ENCODE data around the gene TTC23.
A peak's percentile ranks its signal among the peaks of the same experiment; 100 is the strongest.
"Not testable (repeated sequence)": the region's sequence is repeated elsewhere in the genome, so short reads cannot be mapped to it uniquely, and the experiment has no call there.

Gene TTC23

DNA sequence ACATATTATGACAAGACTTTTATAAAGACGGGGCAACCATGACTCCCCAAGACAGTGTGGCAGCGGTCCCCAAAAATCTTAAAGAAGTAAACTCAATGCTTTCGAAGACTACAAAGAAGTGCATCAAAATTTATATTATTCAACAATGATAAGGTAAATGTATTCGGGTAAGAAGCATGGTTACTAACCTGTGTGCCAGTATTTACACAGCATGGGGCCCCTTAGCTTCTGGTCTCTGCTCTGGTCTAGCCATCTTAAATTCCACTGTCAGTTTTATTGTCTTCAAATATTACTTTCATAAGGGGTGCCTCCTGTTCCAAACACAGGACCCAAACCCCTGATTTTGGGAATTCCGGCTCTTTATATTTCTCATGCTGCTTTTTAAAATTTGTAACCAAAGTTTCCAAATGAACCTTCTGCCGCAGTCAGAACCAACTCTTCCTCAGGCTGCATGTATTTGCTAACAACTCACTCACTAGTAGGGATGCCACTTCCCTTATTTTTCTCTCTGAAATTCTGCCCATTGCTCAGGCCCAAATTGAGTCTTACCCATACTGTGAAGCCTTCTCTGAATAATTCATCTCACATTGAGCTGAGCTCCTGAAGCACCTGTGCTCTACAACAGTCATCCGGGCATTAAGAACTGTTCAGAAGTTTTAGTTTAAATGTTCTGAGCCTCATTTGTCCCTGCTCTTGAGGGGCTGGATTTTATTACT lies 1.2 kb downstream of the TTC23 start:
- Histone ChIP-seq H3K27me3 (ENCODE audit: low read depth, low read length) (no peaks in the 10 kb centered on the region), H3K36me3 (ENCODE audit: control insufficient read depth in 1 of 2, insufficient read depth in 2 of 2, low read length in 2 of 2) (no peaks in the 10 kb centered on the region), H3K4me1 (ENCODE audit: control insufficient read depth in 1 of 2, insufficient read depth in 2 of 2, low read length in 2 of 2) (peaks cover 0 to 23% of the 10 kb centered on the region in 2 donors), H3K9me3 (ENCODE audit: control insufficient read depth in 1 of 2, low read length in 2 of 2) (no peaks in the 10 kb centered on the region), H3K4me3 (ENCODE audit: low read depth in 1 of 2, low read length in 2 of 2) (peak overlapping the region; percentile 70 to 97), H3K27ac (ENCODE audit: low read length) (peak overlapping the region; percentile 9)

DNA sequence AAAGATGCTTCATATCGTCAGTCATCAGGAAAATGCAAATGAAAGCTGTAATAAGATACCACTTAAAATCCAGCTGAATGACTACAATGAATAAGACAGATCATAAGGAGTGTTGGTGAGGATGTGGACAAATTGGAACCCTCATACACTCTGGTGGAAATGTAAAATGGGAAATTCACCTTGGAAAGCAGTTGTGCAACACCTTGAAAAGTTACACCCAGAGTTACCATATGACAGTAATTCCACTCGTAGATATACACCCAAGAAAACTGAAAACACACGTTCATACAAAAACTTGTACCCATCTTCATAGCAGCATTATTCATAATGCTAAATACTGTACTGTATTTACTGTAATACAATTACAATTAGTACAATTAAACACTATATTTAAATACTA lies 2.3 kb downstream of the TTC23 start:
- Histone ChIP-seq H3K36me3 (ENCODE audit: control insufficient read depth in 1 of 2, insufficient read depth in 2 of 2, low read length in 2 of 2) (no peaks in the 10 kb centered on the region), H3K27me3 (ENCODE audit: low read depth, low read length) (no peaks in the 10 kb centered on the region), H3K9me3 (ENCODE audit: control insufficient read depth in 1 of 2, low read length in 2 of 2) (no peaks in the 10 kb centered on the region), H3K4me3 (ENCODE audit: low read depth in 1 of 2, low read length in 2 of 2) (no peak overlapping the region), H3K4me1 (ENCODE audit: control insufficient read depth in 1 of 2, insufficient read depth in 2 of 2, low read length in 2 of 2) (peaks cover 0 to 14% of the 10 kb centered on the region in 2 donors), H3K27ac (ENCODE audit: low read length) (no peak overlapping the region)

DNA sequence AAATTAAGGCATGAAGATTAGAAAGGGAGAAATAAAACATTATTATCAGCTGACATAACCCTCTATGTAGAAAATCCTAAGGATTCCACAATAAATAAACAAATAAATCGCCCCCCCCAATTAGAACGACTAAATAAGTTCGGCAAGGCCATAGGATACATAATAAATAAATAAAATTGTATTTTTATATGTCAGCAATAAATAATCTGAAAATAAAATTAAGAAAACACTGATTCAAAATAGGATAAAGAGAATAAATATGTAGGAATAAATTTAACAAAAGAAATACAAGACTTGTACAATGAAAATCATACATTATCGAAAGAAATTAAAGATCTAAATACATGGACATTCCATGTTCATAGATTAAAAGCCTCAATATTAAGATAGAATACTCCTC lies 5.1 kb downstream of the TTC23 start:
- Histone ChIP-seq H3K36me3 (ENCODE audit: control insufficient read depth in 1 of 2, insufficient read depth in 2 of 2, low read length in 2 of 2) (peaks cover 8 to 10% of the 10 kb centered on the region in 2 donors), H3K4me1 (ENCODE audit: control insufficient read depth in 1 of 2, insufficient read depth in 2 of 2, low read length in 2 of 2) (peaks cover 0 to 10% of the 10 kb centered on the region in 2 donors), H3K4me3 (ENCODE audit: low read depth in 1 of 2, low read length in 2 of 2) (no peak overlapping the region), H3K27ac (ENCODE audit: low read length) (no peak overlapping the region), H3K9me3 (ENCODE audit: control insufficient read depth in 1 of 2, low read length in 2 of 2) (no peaks in the 10 kb centered on the region), H3K27me3 (ENCODE audit: low read depth, low read length) (no peaks in the 10 kb centered on the region)

DNA sequence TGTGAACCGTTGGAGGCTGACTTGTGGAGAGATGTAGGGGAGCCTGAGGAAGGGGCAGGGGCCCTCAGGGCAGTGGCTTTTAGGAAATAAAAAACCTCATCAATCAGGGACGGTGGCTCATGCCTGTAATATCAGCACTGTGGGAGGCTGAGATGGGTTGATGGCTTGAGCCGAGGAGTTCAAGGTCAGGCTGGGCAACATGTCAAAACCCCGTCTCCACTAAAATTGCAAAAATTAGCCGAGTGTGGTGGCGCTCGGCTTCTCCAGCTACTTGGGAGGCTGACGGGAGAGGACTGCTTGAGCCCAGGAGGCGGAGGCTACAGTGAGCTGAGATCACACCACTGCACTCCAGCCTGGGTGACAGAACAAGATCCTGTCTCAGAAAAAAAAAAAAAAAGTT lies 7.6 kb downstream of the TTC23 start:
- Histone ChIP-seq H3K27me3 (ENCODE audit: low read depth, low read length) (no peaks in the 10 kb centered on the region), H3K36me3 (ENCODE audit: control insufficient read depth in 1 of 2, insufficient read depth in 2 of 2, low read length in 2 of 2) (peaks cover 8 to 10% of the 10 kb centered on the region in 2 donors), H3K4me1 (ENCODE audit: control insufficient read depth in 1 of 2, insufficient read depth in 2 of 2, low read length in 2 of 2) (no peaks in the 10 kb centered on the region), H3K4me3 (ENCODE audit: low read depth in 1 of 2, low read length in 2 of 2) (no peak overlapping the region), H3K27ac (ENCODE audit: low read length) (no peak overlapping the region), H3K9me3 (ENCODE audit: control insufficient read depth in 1 of 2, low read length in 2 of 2) (no peaks in the 10 kb centered on the region)

GRCh38 chr15:99239545-99240198 lies 9.7 kb downstream of the TTC23 start:
- no peak overlapping the region for H3K27ac ChIP-seq (ENCODE audit: low read length)
- H3K36me3 ChIP-seq (ENCODE audit: control insufficient read depth in 1 of 2, insufficient read depth in 2 of 2, low read length in 2 of 2) = peaks cover 8 to 16% of the 10 kb centered on the region in 2 donors
- H3K27me3 ChIP-seq (ENCODE audit: low read depth, low read length) = no peaks in the 10 kb centered on the region
- no peak overlapping the region for H3K4me3 ChIP-seq (ENCODE audit: low read depth in 1 of 2, low read length in 2 of 2)
- H3K9me3 ChIP-seq (ENCODE audit: control insufficient read depth in 1 of 2, low read length in 2 of 2) = no peaks in the 10 kb centered on the region
- H3K4me1 ChIP-seq (ENCODE audit: control insufficient read depth in 1 of 2, insufficient read depth in 2 of 2, low read length in 2 of 2) = no peaks in the 10 kb centered on the region

GRCh38 chr15:99238849-99239248 lies 10.5 kb downstream of the TTC23 start:
- no peaks in the 10 kb centered on the region for H3K9me3 ChIP-seq (ENCODE audit: control insufficient read depth in 1 of 2, low read length in 2 of 2)
- no peaks in the 10 kb centered on the region for H3K4me1 ChIP-seq (ENCODE audit: control insufficient read depth in 1 of 2, insufficient read depth in 2 of 2, low read length in 2 of 2)
- peaks cover 8 to 18% of the 10 kb centered on the region in 2 donors for H3K36me3 ChIP-seq (ENCODE audit: control insufficient read depth in 1 of 2, insufficient read depth in 2 of 2, low read length in 2 of 2)
- no peak overlapping the region for H3K27ac ChIP-seq (ENCODE audit: low read length)
- no peaks in the 10 kb centered on the region for H3K27me3 ChIP-seq (ENCODE audit: low read depth, low read length)
- H3K4me3 ChIP-seq (ENCODE audit: low read depth in 1 of 2, low read length in 2 of 2) = no peak overlapping the region

DNA sequence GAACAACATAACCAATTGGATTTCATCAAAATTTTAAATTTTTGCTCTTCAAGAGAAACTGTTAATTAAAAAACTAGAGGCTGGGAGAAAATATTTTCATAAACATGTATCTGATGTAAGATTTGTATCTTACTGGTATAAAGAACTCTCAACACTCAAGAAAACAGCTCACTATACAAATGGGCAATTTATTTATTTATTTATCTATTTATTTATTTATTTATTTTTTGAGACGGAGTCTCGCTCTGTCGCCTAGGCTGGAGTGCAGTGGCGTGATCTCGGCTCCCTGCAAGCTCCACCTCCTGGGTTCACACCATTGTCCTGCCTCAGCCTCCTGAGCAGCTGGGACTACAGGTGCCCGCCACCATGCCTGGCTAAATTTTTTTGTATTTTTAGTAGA lies 15.2 kb downstream of the TTC23 start:
- not testable (repeated sequence) for H3K4me1 ChIP-seq (ENCODE audit: control insufficient read depth in 1 of 2, insufficient read depth in 2 of 2, low read length in 2 of 2); H3K4me3 ChIP-seq (ENCODE audit: low read depth in 1 of 2, low read length in 2 of 2); H3K27ac ChIP-seq (ENCODE audit: low read length); H3K27me3 ChIP-seq (ENCODE audit: low read depth, low read length); H3K9me3 ChIP-seq (ENCODE audit: control insufficient read depth in 1 of 2, low read length in 2 of 2)
- peaks cover 0 to 11% of the 10 kb centered on the region in 2 donors for H3K36me3 ChIP-seq (ENCODE audit: control insufficient read depth in 1 of 2, insufficient read depth in 2 of 2, low read length in 2 of 2)

GRCh38 chr15:99232740-99233139 lies 16.6 kb downstream of the TTC23 start:
- Histone ChIP-seq H3K9me3 (ENCODE audit: control insufficient read depth in 1 of 2, low read length in 2 of 2) (no peaks in the 10 kb centered on the region), H3K4me3 (ENCODE audit: low read depth in 1 of 2, low read length in 2 of 2) (no peak overlapping the region), H3K4me1 (ENCODE audit: control insufficient read depth in 1 of 2, insufficient read depth in 2 of 2, low read length in 2 of 2) (no peaks in the 10 kb centered on the region), H3K27ac (ENCODE audit: low read length) (no peak overlapping the region), H3K27me3 (ENCODE audit: low read depth, low read length) (no peaks in the 10 kb centered on the region), H3K36me3 (ENCODE audit: control insufficient read depth in 1 of 2, insufficient read depth in 2 of 2, low read length in 2 of 2) (peaks cover 6 to 15% of the 10 kb centered on the region in 2 donors)

GRCh38 chr15:99230867-99231266 lies 18.5 kb downstream of the TTC23 start:
- no peaks in the 10 kb centered on the region for H3K27me3 ChIP-seq (ENCODE audit: low read depth, low read length)
- H3K9me3 ChIP-seq (ENCODE audit: control insufficient read depth in 1 of 2, low read length in 2 of 2) = no peaks in the 10 kb centered on the region
- no peak overlapping the region for H3K27ac ChIP-seq (ENCODE audit: low read length)
- no peaks in the 10 kb centered on the region for H3K4me1 ChIP-seq (ENCODE audit: control insufficient read depth in 1 of 2, insufficient read depth in 2 of 2, low read length in 2 of 2)
- H3K4me3 ChIP-seq (ENCODE audit: low read depth in 1 of 2, low read length in 2 of 2) = no peak overlapping the region
- H3K36me3 ChIP-seq (ENCODE audit: control insufficient read depth in 1 of 2, insufficient read depth in 2 of 2, low read length in 2 of 2) = peaks cover 11 to 19% of the 10 kb centered on the region in 2 donors

GRCh38 chr15:99228120-99228770 lies 21.1 kb downstream of the TTC23 start:
- Histone ChIP-seq H3K36me3 (ENCODE audit: control insufficient read depth in 1 of 2, insufficient read depth in 2 of 2, low read length in 2 of 2) (peaks cover 21 to 26% of the 10 kb centered on the region in 2 donors), H3K27ac (ENCODE audit: low read length) (no peak overlapping the region)

GRCh38 chr15:99226802-99227201 lies 22.6 kb downstream of the TTC23 start:
- Histone ChIP-seq H3K27me3 (ENCODE audit: low read depth, low read length) (no peaks in the 10 kb centered on the region), H3K27ac (ENCODE audit: low read length) (no peak overlapping the region), H3K4me3 (ENCODE audit: low read depth in 1 of 2, low read length in 2 of 2) (no peak overlapping the region), H3K4me1 (ENCODE audit: control insufficient read depth in 1 of 2, insufficient read depth in 2 of 2, low read length in 2 of 2) (no peaks in the 10 kb centered on the region), H3K9me3 (ENCODE audit: control insufficient read depth in 1 of 2, low read length in 2 of 2) (no peaks in the 10 kb centered on the region), H3K36me3 (ENCODE audit: control insufficient read depth in 1 of 2, insufficient read depth in 2 of 2, low read length in 2 of 2) (peaks cover 25 to 34% of the 10 kb centered on the region in 2 donors)

More at GRCh38 chr15:99228120-99228770, 21.1 kb downstream of the TTC23 start:
- Histone ChIP-seq H3K9me3 (ENCODE audit: control insufficient read depth in 1 of 2, low read length in 2 of 2) (no peaks in the 10 kb centered on the region), H3K4me1 (ENCODE audit: control insufficient read depth in 1 of 2, insufficient read depth in 2 of 2, low read length in 2 of 2) (no peaks in the 10 kb centered on the region), H3K27me3 (ENCODE audit: low read depth, low read length) (no peaks in the 10 kb centered on the region), H3K4me3 (ENCODE audit: low read depth in 1 of 2, low read length in 2 of 2) (no peak overlapping the region)
